OCI-M2 (cell line): ENCODE data around the gene UNC5CL.
"Not testable (repeated sequence)": the region's sequence is repeated elsewhere in the genome, so short reads cannot be mapped to it uniquely, and the experiment has no call there.

ENCODE experiments used
- DNase-seq: peaks from one replicate; lab custom pipeline; 2025; ENCODE audit not compliant: unreplicated experiment; lab: John Stamatoyannopoulos, UW

Gene UNC5CL

DNA sequence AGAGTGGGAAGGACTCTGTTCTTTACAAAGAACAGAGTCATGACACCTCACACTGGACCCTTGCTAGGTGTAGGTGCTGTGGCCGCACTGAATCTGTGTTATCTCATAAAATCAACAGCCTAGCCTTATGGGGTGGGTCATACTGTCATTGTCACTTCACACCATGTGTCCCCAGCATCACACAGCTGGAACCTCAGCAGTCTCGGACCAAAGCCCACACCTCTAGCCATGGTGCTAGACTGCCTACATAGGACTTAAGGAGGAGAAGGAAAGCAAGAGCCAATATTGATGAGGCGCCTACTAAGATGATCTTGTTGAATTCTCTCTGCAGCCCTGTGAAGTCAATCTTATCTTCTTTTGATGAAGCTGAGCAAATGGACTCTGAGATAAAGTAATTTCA, 31.0 kb downstream of the UNC5CL start:
- no peak for DNase-seq

- DNase-seq = not testable (repeated sequence)
Observed at GRCh38 chr6:41006980-41007379, 32.0 kb downstream of the UNC5CL start.

GRCh38 chr6:41006217-41006616, 32.8 kb downstream of the UNC5CL start:
- not testable (repeated sequence) for DNase-seq

DNA sequence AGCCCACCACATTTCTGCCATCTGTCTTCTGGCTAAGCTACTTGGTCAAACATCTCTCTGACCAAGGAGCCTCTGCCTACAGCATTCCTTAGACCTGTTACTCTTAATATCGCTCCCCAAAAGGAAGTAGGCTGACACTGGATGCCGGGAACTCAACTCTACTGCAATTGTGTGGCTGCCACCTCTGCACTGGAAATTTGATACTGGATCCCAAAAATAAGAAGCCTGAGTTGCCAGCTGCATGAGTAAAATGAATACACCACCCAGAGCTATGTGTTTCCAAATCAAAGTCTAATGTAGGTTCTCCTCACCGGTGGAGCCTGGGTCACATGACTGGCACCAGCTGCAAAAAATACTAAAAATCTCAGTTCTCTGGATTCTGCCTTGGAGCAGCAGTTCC, 36.9 kb downstream of the UNC5CL start:
- DNase-seq = no peak

DNA sequence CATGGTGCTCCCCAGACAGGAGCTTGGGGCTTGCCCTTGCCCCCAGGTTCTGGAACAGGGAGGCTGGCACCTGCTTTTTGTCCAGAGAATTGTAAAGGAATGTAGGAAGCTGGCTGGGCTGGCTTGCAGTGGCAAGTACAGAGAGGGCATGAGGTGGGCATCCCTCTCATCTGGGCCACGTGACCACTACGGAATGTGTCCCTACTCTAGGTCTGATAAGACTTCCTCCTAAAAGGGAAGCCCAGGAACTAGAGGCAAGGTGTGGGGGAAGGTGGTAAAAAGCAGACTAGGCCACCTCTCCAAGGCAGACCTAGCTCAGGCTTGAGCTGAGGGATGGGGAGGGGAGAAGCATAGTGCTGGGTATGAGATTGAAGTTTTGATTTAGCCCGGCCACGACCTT, 38.8 kb downstream of the UNC5CL start:
- no peak for DNase-seq

GRCh38 chr6:40999569-40999968, 39.5 kb downstream of the UNC5CL start:
- no peak for DNase-seq

DNA sequence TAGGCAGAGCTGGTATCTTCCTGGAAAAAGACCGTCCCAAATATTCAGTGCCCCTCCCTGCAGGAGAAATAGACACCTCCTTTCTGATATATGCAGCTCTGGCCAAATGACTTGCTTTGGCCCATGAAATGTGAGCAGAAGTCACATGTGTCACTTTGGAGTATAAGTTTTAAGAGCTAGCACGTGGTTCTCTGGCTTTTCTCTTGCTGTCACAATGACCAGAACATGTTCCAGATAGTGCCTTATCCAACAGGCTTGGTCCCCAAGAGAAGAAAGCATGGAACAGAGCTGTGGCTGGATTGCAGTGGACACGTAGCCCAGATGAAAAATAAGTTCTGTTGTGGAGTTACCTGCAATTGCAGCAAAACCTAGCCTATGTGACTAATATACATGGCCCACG, 40.4 kb downstream of the UNC5CL start:
- no peak for DNase-seq

DNA sequence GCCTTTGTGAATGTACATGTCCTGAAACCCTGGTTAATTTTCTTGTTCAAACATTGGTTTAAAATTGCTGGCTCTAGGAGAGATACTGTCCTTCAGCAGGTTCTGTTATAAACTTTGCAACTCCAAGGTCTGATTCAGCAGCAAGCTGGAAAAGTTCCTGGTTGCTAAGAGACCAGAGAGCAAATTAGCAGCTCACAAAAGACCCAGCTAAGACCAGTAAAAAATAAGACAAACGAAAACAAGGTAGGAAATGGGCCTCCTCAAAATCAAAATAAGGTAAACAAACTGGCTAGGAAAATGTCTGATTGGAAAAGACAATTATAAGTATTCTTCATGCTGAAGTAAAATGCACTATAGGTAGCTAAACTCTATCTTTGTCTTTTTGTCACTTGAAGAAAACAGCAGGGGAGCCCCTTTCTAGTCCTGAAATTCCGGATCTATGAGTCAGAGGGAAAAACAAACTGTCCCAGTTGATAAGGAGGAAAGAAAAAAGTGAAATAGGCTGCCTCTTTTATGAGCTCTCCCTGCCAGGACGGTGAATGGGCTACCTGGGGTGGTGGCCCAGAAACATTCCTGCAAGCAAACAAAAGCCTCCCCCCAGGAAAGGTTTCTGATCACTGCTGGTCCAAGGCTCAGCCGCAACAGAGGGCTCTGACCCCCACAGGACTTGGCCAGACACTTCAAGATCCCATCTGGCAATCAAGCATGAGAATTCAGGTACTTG, 41.6 kb downstream of the UNC5CL start:
- no peak for DNase-seq

- no peak for DNase-seq
Observed at GRCh38 chr6:40996591-40997233, 42.3 kb downstream of the UNC5CL start.

DNA sequence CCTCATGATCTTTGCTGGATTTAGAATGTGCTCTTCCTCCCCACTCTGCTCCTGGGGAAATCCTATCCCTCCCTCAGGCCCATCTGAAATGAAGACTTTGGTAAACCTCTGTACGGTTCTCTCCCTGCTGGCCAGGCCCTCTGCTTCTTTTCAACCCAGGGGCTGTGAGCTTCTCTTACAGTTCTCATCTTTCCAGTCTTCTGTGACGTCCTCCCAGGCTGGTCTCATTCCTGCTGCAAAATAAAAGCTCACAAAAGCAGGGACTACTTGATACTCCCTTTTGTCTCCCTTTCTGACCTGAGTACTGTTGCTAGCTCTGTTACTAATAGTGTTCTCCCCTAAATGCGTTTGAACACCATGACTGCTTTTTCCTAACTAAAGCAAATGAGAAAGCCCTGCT, 46.3 kb downstream of the UNC5CL start:
- DNase-seq = no peak

DNA sequence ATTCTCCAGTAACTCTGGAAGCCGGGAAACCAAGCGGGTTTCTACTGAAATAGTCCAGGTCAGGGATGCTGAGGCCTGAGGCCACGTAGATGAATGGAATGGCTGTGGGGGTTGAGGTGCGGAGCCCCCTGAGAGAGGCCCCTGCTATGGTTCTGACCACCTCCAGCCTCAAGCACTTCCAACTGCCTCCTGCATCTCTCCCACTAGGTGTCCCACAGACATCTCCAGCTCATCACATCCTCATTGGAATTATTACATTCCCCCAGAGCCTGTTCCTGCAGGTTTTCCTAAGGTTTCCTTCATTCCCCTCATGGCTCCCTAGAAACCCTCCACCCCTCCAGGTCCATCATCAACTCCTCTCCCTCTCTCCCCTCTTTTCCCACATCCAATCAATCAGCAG, 48.7 kb downstream of the UNC5CL start:
- no peak for DNase-seq

- no peak for DNase-seq
Observed at GRCh38 chr6:40989204-40990169, 49.5 kb downstream of the UNC5CL start.

DNA sequence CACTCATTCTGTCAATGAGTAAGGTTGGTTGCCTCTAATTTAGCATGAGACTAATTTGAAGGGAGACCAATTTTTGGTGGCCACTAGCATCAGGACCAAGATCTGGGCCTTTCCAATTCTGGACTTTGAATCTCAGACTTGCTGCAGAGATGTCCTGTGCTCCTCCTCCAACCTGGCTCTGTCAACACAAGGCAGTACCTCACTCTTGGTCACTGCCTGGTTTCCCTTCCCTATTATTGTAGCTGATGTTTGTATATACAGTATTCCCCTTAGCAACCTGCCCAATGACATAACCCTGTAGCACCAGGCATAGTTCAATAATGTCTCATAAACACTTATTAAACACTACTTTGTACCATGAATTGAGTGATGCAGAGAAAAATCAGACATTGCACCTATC, 50.4 kb downstream of the UNC5CL start:
- no peak for DNase-seq

DNA sequence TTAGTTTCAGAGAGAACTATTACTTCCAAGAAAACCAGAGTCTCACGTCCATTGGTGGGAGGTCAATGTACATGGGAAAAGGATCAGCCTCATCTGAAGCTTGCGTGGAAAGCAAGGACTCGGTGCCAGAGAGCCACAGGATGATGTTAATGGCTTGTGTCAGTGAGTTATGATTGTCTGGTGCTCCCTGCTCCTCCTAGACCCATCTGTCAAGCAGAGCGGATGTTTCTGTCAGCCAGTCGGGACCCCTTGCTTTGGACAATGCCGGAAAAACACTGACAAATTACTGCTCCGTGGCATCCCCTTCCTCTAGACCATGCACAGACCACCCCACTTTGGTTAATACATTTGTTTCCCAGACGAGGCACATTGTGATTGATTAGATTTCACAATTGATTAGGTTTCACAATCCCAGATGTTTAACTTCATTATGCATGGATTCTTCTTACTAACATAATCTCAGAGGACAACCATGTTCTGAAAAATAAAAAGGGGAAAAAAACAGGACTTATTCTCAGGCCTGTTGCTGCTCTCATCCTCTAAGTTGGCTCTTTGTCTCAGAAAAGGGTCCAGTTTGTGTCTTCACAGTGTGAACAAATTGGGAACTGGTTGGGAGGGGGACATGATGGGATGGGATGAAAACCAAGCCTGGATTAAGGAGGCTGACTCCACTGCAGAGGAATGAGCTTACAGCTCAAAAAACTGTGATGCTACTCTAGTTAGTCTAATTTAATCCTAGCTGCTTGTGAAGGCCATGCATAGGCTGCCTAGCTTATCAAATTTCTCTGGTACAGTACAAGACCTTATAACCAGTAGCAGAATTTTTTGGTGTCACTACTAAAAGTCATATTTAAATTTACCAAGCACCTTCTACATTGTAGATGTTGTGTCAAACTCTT, 51.9 kb downstream of the UNC5CL start:
- no peak for DNase-seq

- no peak for DNase-seq
Observed at GRCh38 chr6:40986364-40986763, 52.7 kb downstream of the UNC5CL start.

- DNase-seq = no peak
Observed at GRCh38 chr6:40983752-40984151, 55.3 kb downstream of the UNC5CL start.

- DNase-seq = no peak
Observed at GRCh38 chr6:40982917-40983316, 56.1 kb downstream of the UNC5CL start.

DNA sequence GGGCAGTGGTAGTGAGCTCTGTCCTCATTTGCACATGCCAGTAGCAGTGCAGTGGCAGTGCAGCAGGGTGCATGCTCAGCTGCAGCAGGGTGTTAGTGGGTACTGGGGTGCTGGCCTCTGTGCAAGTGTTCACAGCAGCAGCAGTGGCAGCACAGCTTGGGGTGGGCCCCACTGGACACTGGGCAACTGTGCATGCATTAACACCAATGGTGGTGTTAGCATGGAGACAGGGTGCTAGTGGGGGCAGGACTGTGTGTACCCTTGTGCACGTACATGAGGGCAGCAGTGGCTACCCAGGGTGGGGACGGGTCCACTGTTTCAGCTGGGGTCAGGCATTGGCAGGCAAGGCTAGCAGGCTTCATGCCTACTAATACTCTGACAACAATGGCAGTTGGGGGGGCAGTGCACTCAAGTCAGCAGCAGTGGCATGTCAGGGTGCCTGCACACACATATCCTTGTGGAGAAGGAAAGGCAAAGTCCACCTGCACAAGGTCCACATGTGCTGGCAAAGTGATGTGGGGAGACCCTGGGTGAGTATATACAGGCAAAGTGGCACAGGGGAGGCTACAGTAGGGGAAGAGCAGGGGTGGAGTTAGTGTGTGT, 60.2 kb downstream of the UNC5CL start:
- DNase-seq = no peak

GRCh38 chr6:40977695-40978094, 61.3 kb downstream of the UNC5CL start:
- DNase-seq = no peak

DNA sequence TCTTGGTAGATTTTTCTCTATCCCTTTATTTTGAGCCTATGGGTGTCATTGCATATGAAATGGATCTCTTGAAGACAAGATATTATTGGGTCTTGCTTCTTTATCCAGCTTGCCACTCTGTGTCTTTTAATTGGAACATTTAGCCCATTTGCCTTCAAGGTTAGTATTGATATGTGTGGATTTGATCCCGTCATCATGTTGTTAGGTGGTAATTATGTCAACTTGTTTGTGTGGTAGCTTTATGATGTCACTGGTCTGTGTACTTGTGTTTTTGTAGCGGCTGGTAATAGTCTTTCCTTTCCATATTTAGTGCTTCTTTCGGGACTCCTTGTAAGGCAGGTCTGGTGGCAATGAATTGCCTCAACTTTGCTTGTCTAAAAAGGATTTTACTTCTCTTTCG, 61.9 kb downstream of the UNC5CL start:
- DNase-seq = no peak
